LNCAP (cell line): ENCODE results near the gene PPP4R3A.

Source experiments
- TF ChIP-seq, protein P1 (sequence below): fragments of 450-650 bp; IDR thresholded peaks from 2 replicates; pipeline ENCODE4 v1.5.1; 2017; ENCODE audit warnings: mild to moderate bottlenecking

PPP4R3A gene

DNA sequence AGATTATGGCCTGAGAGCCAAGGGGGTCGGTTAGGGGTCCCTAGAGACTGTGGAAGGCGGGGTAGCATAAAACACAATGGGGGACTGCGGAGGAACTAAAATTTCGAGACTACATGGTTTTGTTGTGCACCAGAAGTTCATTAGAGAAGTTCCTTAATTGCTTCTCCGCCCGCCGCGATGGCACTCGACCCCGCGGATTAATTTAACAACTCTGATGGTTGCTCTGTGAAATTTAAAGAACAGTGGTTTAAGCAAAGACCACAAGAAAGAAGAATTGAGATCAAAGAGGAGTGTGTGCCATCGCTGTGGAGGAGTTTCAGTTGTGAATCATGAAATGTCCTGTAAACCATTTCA is 91.1 kb downstream of the PPP4R3A start:
- TF ChIP-seq, protein P1, sequence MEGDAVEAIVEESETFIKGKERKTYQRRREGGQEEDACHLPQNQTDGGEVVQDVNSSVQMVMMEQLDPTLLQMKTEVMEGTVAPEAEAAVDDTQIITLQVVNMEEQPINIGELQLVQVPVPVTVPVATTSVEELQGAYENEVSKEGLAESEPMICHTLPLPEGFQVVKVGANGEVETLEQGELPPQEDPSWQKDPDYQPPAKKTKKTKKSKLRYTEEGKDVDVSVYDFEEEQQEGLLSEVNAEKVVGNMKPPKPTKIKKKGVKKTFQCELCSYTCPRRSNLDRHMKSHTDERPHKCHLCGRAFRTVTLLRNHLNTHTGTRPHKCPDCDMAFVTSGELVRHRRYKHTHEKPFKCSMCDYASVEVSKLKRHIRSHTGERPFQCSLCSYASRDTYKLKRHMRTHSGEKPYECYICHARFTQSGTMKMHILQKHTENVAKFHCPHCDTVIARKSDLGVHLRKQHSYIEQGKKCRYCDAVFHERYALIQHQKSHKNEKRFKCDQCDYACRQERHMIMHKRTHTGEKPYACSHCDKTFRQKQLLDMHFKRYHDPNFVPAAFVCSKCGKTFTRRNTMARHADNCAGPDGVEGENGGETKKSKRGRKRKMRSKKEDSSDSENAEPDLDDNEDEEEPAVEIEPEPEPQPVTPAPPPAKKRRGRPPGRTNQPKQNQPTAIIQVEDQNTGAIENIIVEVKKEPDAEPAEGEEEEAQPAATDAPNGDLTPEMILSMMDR: no peak

DNA sequence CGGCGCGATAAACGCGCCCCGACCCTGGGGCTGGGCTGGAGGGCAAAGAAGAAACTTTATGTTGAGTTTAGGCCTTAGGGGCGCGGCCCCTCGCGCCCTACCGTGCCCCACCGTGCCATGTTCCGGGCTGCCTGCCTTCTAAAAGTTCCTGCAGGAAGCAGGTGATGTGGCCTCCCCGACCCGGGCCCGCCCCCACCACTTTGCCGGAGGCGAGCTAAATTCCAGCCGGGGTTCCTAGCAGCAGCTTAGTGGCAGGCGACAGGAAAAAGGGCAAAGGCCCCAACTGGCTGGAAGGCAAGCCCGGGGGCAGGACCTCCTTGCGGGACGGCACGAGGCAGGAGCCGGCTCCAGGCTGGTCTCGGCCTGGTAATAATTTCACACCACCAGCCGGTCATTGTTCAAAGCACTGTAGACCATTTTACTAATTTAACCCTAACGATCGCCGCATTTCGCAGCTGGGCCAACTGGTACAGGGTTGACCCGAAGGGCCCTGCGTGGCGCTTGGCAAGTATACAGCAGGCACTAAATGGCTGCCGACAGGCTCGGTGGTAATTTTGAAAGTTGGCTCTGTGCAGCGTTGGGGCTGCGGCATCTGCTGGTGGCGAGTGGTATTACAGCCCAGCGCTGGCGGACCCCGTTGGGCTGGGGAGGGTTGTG is 91.6 kb downstream of the PPP4R3A start:
- TF ChIP-seq, protein P1: peak; percentile 99

DNA sequence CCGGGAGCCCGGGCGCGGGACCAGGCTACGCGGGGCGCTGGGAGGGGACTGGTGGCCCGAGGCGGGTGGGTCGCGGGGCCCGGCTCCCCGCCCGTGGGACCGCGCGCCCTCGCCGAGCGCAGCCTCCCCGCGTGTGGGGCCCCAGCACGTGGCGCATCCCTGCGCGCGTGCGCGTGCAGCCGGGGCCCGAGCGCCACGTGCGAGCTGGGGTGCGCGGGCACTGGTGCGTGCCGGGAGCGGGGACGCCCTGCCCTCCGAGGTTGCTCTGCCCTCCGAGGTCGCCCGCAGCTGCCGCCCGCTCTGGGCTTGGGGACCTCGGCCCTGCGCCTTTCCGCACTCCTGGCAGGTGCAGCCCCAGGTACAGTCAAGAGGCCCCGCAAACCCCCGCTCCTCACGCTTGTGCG is 92.1 kb downstream of the PPP4R3A start:
- TF ChIP-seq, protein P1: 0 out of 2 replicates have a peak, but pooled peaks have one; percentile 16

DNA sequence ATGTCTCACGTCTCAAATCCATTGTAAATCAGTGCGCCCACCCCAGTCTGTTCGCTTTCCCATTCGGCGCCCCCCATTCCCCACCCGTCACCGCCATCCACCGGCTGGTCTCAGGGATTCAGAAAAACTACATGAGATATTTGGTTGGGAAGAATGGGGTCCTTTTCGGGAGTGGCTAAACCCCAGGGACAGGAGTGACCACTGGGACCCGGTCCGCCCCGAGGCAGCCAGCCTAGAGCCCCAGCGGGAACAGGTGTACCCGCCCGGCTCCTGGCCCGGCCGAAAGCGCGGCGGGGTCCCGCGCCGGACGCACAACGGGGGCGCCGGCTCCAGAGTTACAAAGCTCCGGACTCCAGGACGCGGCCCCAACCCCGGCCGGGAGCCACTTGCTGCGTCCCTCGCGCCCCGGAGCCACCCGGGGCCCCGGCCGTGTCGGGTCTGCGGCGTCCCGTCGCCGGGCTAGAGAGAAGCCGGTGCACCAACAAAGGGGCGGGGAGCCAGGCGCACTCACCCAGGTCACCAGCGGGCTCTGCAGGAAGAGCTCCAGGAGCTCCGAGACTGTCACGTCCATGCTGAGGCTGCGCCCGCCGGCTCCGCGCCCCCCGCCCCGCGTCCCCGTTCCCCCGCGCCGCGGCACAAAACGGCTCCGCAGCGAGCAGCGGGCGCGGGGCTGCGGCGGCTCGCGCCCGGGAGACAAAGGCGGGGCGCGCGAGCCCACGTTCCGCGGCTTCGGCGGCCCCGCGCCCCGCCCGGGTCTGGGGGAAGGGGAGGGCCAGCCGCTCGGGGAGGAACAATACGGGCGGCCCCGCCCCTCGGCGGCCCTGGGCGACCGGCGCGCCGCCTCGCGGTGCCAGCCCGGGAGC is 92.8 kb downstream of the PPP4R3A start, which contains the start of gene CCDC88C:
Gene CCDC88C, minus strand, starts transcription at position 701 of the 863 bp plus-strand sequence. Its CDS starts 130 bp downstream, at position 571.
- TF ChIP-seq, protein P1: no peak

DNA sequence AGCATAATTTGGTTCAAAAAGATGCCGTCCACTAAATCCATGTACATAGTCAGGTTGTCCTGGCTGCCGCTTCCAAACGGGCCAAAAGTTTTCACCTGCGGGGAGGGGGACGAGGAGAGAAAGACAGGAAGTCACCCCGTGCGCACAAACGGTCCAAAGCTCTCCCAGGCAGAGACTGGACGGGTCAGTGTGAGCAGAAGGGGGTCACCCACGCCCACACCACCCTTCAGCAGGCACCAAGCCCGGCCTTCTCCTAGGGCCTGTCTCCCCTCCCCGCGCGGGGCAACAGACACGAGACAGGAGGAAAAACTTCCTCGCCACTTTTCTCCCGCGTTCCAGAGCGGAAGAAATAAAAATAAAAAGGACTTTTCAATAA is 93.4 kb downstream of the PPP4R3A start:
- TF ChIP-seq, protein P1: no peak

DNA sequence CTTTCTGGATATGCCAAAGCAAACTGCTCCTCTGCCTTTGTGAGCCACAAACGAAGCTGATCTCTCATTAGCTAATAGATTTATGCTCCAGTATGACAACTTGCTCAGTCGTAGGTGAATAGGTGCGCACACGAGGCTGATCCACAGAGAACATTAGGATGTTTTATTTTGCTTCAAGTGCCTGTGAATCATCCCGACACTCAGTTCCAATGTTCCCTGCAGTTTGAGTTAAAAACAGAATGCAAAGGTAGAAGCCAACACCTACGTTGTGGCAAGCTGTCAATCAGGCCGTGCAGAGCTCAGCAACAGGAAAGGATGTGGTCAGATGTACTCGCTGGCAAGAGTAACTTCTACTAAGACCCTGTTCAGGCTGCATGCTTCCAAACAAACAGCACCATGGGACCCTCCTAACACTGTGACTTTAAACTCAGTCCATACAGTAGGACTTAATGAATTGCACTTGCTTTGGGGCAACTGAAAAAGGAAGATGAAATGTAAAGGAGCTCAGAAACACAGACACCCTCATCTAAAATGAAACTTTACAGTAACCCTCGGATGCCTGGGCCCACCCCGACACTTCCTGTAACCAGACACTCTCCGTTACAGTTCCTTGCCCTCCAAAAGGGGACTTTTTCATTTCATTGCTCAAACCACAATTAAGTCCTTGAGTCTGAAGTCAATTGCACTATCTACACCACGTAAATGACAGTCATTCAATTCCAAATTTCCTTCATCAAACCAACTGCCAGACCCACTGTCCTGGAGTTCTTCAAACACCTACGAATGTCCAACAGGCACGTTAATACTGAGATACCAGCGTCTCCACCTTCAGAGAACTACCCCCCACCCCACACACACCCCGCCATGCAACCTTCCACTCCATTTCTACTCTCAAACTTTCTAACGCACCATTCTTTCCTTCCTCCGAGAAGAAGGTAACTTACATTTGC is 94.0 kb downstream of the PPP4R3A start:
- TF ChIP-seq, protein P1: no peak

DNA sequence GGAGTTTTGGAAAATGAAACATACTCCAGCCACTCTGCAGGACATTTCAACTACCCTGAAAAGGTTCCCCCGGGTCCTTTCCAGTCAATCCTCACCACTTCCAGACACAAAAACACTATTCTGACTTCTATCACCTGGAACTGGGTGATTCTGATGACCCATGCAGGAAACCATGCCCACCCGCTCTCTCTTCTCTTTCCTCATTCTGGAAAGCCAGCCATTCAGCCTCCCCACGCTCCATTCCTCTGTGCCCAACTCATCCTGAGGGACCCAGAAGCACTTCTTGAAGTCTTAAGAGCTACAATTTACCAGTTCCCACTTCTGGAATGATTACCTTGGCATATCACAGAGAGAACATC is 95.7 kb downstream of the PPP4R3A start:
- TF ChIP-seq, protein P1: no peak
